ENCODE measurements around the gene PTH1R.

DNA sequence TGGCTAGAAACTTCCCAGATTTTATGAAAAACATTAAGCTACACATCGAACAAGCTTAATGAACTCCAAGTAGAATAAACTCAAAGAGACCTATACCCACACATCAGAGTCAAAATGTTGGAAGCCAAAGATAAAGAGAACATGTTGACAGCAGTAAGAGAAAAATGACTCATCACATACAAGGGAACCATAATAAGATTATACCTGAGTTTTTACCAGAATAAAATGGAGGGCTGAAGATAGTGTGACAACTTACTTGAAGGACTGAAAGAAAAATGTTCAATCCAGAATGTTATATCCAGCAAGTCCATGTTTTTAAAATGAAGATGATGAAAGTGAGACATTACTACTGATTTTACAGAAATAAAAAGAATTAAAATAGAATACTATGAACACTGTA lies 37.0 kb upstream of the PTH1R start:
- TF ChIP-seq EP300 (IDR thresholded peaks at IDR 0.05; ENCODE audit: borderline replicate concordance in 1 of 2, low read depth in 1 of 2, low read length in 1 of 2) (no peak), EZH2phosphoT487 (IDR thresholded peaks at IDR 0.05; ENCODE audit: borderline replicate concordance, low read depth) (no peak), ELF1 (IDR thresholded peaks at IDR 0.05) (no peak), REST (IDR thresholded peaks at IDR 0.05; ENCODE audit: low read depth, low read length) (no peak), POLR2AphosphoS5 (IDR thresholded peaks at IDR 0.05; ENCODE audit: low read depth, low read length) (no peak), RXRA (IDR thresholded peaks at IDR 0.05; ENCODE audit: borderline replicate concordance, low read depth) (no peak), TEAD4 (IDR thresholded peaks at IDR 0.05; ENCODE audit: borderline replicate concordance, insufficient read depth) (no peak), IRF3 (IDR thresholded peaks at IDR 0.05; ENCODE audit: low read depth, low read length) (no peak), MXI1 (IDR thresholded peaks at IDR 0.05; ENCODE audit: low read depth, low read length) (no peak), GABPA (IDR thresholded peaks at IDR 0.05; ENCODE audit: low read depth) (no peak), USF2 (IDR thresholded peaks at IDR 0.05; ENCODE audit: borderline replicate concordance, low read depth, low read length) (no peak)
- TF ChIP-seq, protein P1, sequence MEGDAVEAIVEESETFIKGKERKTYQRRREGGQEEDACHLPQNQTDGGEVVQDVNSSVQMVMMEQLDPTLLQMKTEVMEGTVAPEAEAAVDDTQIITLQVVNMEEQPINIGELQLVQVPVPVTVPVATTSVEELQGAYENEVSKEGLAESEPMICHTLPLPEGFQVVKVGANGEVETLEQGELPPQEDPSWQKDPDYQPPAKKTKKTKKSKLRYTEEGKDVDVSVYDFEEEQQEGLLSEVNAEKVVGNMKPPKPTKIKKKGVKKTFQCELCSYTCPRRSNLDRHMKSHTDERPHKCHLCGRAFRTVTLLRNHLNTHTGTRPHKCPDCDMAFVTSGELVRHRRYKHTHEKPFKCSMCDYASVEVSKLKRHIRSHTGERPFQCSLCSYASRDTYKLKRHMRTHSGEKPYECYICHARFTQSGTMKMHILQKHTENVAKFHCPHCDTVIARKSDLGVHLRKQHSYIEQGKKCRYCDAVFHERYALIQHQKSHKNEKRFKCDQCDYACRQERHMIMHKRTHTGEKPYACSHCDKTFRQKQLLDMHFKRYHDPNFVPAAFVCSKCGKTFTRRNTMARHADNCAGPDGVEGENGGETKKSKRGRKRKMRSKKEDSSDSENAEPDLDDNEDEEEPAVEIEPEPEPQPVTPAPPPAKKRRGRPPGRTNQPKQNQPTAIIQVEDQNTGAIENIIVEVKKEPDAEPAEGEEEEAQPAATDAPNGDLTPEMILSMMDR (IDR thresholded peaks at IDR 0.05): no peak
- TF ChIP-seq, protein P2, sequence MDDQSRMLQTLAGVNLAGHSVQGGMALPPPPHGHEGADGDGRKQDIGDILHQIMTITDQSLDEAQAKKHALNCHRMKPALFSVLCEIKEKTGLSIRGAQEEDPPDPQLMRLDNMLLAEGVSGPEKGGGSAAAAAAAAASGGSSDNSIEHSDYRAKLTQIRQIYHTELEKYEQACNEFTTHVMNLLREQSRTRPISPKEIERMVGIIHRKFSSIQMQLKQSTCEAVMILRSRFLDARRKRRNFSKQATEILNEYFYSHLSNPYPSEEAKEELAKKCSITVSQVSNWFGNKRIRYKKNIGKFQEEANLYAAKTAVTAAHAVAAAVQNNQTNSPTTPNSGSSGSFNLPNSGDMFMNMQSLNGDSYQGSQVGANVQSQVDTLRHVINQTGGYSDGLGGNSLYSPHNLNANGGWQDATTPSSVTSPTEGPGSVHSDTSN (IDR thresholded peaks at IDR 0.05): no peak

All from SK-N-SH (cell line).